Neural progenitor cell (in vitro differentiated cells): ENCODE measurements around the gene CD58.

Experiments used
- CTCF ChIP-seq: fragments of 200-600 bp; sonication (generic); IDR thresholded peaks from 2 replicates; pipeline ENCODE4 v1.5.1; 2017; ENCODE audit warnings: antibody characterized with exemption, mild to moderate bottlenecking
- EZH2 ChIP-seq: fragments of 200-600 bp; sonication (generic); IDR thresholded peaks from 2 replicates; pipeline ENCODE4 v1.6.1; 2017; ENCODE audit warnings: antibody characterized with exemption, mild to moderate bottlenecking, moderate library complexity

- TF ChIP-seq CTCF (no peak), EZH2 (no peak)
Measured at GRCh38 chr1:116521186-116521585, 49.6 kb downstream of the CD58 start.
